Measurements from ENCODE around the gene MOSPD3.

DNA sequence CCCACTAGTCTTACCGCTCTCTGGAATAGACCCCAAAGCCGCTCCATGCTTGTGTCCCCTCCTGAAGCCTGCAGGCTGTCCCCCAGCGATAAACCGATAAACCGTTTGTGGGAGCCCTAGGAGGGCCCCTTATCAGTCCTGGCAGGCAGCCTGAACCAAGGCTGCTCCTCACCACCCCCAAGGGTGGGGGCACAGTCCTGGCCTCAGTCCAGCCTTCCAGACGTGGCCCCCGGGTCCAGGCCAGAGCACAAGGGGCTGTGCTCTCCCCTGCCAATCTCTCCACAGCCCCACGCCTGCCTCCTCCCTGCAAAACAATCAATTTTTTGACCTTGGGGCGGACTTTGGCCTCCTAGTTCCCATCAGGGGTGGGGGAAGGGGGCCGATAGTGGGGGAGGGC lies 29.1 kb downstream of the MOSPD3 start, which contains the start of gene TFR2:
- TF ChIP-seq EP300 (IDR thresholded peaks at IDR 0.05), result no peak
- TF ChIP-seq POLR2A (IDR thresholded peaks at IDR 0.05), result no peak
- TF ChIP-seq, protein P1, sequence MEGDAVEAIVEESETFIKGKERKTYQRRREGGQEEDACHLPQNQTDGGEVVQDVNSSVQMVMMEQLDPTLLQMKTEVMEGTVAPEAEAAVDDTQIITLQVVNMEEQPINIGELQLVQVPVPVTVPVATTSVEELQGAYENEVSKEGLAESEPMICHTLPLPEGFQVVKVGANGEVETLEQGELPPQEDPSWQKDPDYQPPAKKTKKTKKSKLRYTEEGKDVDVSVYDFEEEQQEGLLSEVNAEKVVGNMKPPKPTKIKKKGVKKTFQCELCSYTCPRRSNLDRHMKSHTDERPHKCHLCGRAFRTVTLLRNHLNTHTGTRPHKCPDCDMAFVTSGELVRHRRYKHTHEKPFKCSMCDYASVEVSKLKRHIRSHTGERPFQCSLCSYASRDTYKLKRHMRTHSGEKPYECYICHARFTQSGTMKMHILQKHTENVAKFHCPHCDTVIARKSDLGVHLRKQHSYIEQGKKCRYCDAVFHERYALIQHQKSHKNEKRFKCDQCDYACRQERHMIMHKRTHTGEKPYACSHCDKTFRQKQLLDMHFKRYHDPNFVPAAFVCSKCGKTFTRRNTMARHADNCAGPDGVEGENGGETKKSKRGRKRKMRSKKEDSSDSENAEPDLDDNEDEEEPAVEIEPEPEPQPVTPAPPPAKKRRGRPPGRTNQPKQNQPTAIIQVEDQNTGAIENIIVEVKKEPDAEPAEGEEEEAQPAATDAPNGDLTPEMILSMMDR (IDR thresholded peaks at IDR 0.05), result no peak
